GM21423 (cell line): ENCODE measurements around the gene LAMP1.
"Not testable (repeated sequence)": the region's sequence is repeated elsewhere in the genome, so short reads cannot be mapped to it uniquely, and the experiment has no call there.

Source experiments
- ATAC-seq: cut with Tn5 transposase; IDR thresholded peaks from one replicate; pipeline ENCODE4 v1.9.1; 2021; ENCODE audit warnings: mild to moderate bottlenecking, moderate library complexity; ENCODE audit not compliant: unreplicated experiment

LAMP1 gene

GRCh38 chr13:113354831-113355610 lies 58.0 kb downstream of the LAMP1 start:
- ATAC-seq: no peak

- no peak for ATAC-seq
These were observed 58.6 kb downstream of the LAMP1 start for GRCh38 chr13:113355621-113356020.

- ATAC-seq: no peak
These were observed 59.6 kb downstream of the LAMP1 start for GRCh38 chr13:113356596-113356995.

- no peak for ATAC-seq
These were observed 60.5 kb downstream of the LAMP1 start for GRCh38 chr13:113357529-113357928.

GRCh38 chr13:113358653-113359190 lies 61.7 kb downstream of the LAMP1 start:
- ATAC-seq: no peak

- no peak for ATAC-seq
These were observed 62.5 kb downstream of the LAMP1 start for GRCh38 chr13:113359571-113359970.

- no peak for ATAC-seq
These were observed 63.4 kb downstream of the LAMP1 start for GRCh38 chr13:113360446-113360845.

GRCh38 chr13:113361406-113361805 lies 64.4 kb downstream of the LAMP1 start:
- ATAC-seq: no peak

- no peak for ATAC-seq
These were observed 67.4 kb downstream of the LAMP1 start for GRCh38 chr13:113364311-113364889.

GRCh38 chr13:113364901-113365582 lies 68.0 kb downstream of the LAMP1 start:
- no peak for ATAC-seq

GRCh38 chr13:113365583-113365970 lies 68.5 kb downstream of the LAMP1 start:
- no peak for ATAC-seq

- ATAC-seq: no peak
These were observed 69.0 kb downstream of the LAMP1 start for GRCh38 chr13:113365971-113366588.

- ATAC-seq: no peak
These were observed 70.1 kb downstream of the LAMP1 start for GRCh38 chr13:113367020-113367560.

- no peak for ATAC-seq
These were observed 70.7 kb downstream of the LAMP1 start for GRCh38 chr13:113367771-113368170.

- not testable (repeated sequence) for ATAC-seq
These were observed 71.3 kb downstream of the LAMP1 start for GRCh38 chr13:113368353-113368752.

GRCh38 chr13:113369189-113369588 lies 72.2 kb downstream of the LAMP1 start:
- no peak for ATAC-seq

- ATAC-seq: no peak
These were observed 72.8 kb downstream of the LAMP1 start for GRCh38 chr13:113369881-113370280.

- no peak for ATAC-seq
These were observed 74.0 kb downstream of the LAMP1 start for GRCh38 chr13:113371061-113371460.

- not testable (repeated sequence) for ATAC-seq
These were observed 74.7 kb downstream of the LAMP1 start for GRCh38 chr13:113371701-113372100.
